A549 (cell line): ENCODE data around the gene SLC16A5. TPM values are rescaled to one million over a fixed set of nuclear protein-coding genes. Genes with fewer than 3 reads are reported as not detected.

ENCODE experiments used
- ATAC-seq, 2 experiments: fragments of 200-7000 bp in 1 of 2; fragments of >200 bp in 1 of 2; cut with Nextera tagmentation in 1 of 2; cut with Tn5 transposase in 1 of 2; 3 replicates each; pipeline versions ENCODE4 v1.8.0 to v1.9.1; 2018 to 2020; ENCODE audit warnings: mild to moderate bottlenecking in 1 of 2, moderate library complexity in 1 of 2
- CTCF ChIA-PET: fragments of 300-600 bp; sonication (Branson Sonifier 250); formaldehyde crosslinking; extraction: SDS; loops from one replicate; lab custom pipeline; 2021; ENCODE audit warnings: antibody characterized with exemption, inconsistent platforms; lab: Yijun Ruan, JAX
- POLR2A ChIA-PET: fragments of 350-600 bp; formaldehyde crosslinking; extraction: SDS; loops from one replicate; lab custom pipeline; 2021; ENCODE audit warnings: antibody characterized with exemption, inconsistent platforms; lab: Yijun Ruan, JAX
- DNase-seq, 2 experiments: peaks; one replicate each; pipeline versions ENCODE4 v3.0.0 to v3.0.0-alpha.2; 2011 to 2016; ENCODE audit warnings: low read depth in 1 of 2, low spot score in 1 of 2
- FAIRE-seq: peaks from 2 replicates; lab custom pipeline; 2011; peaks lifted over from hg19 to GRCh38; lab: Jason Lieb, UNC
- H3K27ac ChIP-seq, 2 experiments: fragments of >200 bp; sonication (Bioruptor Twin); formaldehyde crosslinking; 3 replicates each; pipeline ENCODE4 v1.5.1; 2016 to 2017
- H3K4me1 ChIP-seq: fragments of >200 bp; sonication (Bioruptor Twin); formaldehyde crosslinking; 3 replicates; pipeline ENCODE4 v1.6.1; 2016
- H3K4me2 ChIP-seq: fragments of >200 bp; sonication (Bioruptor Twin); formaldehyde crosslinking; 3 replicates; pipeline ENCODE4 v1.6.1; 2016
- H3K4me3 ChIP-seq: fragments of >200 bp; sonication (Bioruptor Twin); formaldehyde crosslinking; 3 replicates; pipeline ENCODE4 v1.5.1; 2016
- H3K9me3 ChIP-seq: fragments of >200 bp; sonication (Bioruptor Twin); formaldehyde crosslinking; 3 replicates; pipeline ENCODE4 v1.6.1; 2016
- BHLHE40 ChIP-seq: IDR thresholded peaks from 2 replicates; pipeline ENCODE4 v1.6.1; 2012; ENCODE audit warnings: low read depth, low read length, inconsistent platforms
- CEBPB ChIP-seq, 2 experiments: fragments of >200 bp in 1 of 2; sonication (Bioruptor Twin) in 1 of 2; formaldehyde crosslinking in 1 of 2; IDR thresholded peaks; 2 replicates each; pipeline ENCODE4 v1.6.1; 2012 to 2016
- CHD2 ChIP-seq: fragments of 150-350 bp; IDR thresholded peaks from 2 replicates; pipeline ENCODE4 v1.6.1; 2014; ENCODE audit warnings: low read length; ENCODE audit not compliant: partially characterized antibody
- CHD4 ChIP-seq: fragments of 200-600 bp; sonication (generic); IDR thresholded peaks from 2 replicates; pipeline ENCODE4 v1.6.1; 2016; ENCODE audit warnings: antibody characterized with exemption, mild to moderate bottlenecking, borderline replicate concordance
- EHF ChIP-seq: fragments of 250-450 bp; sonication (Bioruptor Pico); IDR thresholded peaks from 2 replicates; pipeline ENCODE4 v1.5.0; 2020; ENCODE audit warnings: mild to moderate bottlenecking
- EHMT2 ChIP-seq: fragments of 200-600 bp; sonication (generic); IDR thresholded peaks from 2 replicates; pipeline ENCODE4 v1.6.1; 2016; ENCODE audit warnings: antibody characterized with exemption, low read depth, mild to moderate bottlenecking, moderate library complexity
- ELK1 ChIP-seq: fragments of 150-350 bp; IDR thresholded peaks from 2 replicates; pipeline ENCODE4 v1.6.1; 2014; ENCODE audit warnings: low read depth, mild to moderate bottlenecking, low read length
- ESRRA ChIP-seq: fragments of 150-350 bp; IDR thresholded peaks from 2 replicates; pipeline ENCODE4 v1.6.1; 2014; ENCODE audit warnings: mild to moderate bottlenecking, low read length, borderline replicate concordance
- FOSB ChIP-seq: fragments of 250-450 bp; sonication (Bioruptor Pico); IDR thresholded peaks from 2 replicates; pipeline ENCODE4 v1.5.0; 2020; ENCODE audit warnings: mild to moderate bottlenecking, moderate library complexity
- FOSL2 ChIP-seq, 2 experiments: fragments of 450-650 bp in 1 of 2; fragments of >200 bp in 1 of 2; sonication (Bioruptor Twin) in 1 of 2; formaldehyde crosslinking; IDR thresholded peaks; 2 replicates each; pipeline versions ENCODE4 v1.5.0 to v1.6.1; 2016 to 2020; ENCODE audit warnings: mild to moderate bottlenecking in 1 of 2, moderate library complexity in 1 of 2
- FOXS1 ChIP-seq: fragments of 250-450 bp; sonication (Bioruptor Pico); IDR thresholded peaks from 2 replicates; pipeline ENCODE4 v1.5.0; 2020; ENCODE audit warnings: mild to moderate bottlenecking, moderate library complexity
- GATA3 ChIP-seq: IDR thresholded peaks from 2 replicates; pipeline ENCODE4 v1.6.1; 2012; ENCODE audit warnings: borderline replicate concordance
- HDAC2 ChIP-seq: fragments of 200-600 bp; sonication (generic); IDR thresholded peaks from 2 replicates; pipeline ENCODE4 v1.6.1; 2016
- HEYL ChIP-seq: fragments of 250-450 bp; sonication (Bioruptor Pico); IDR thresholded peaks from 2 replicates; pipeline ENCODE4 v1.8.0; 2021; ENCODE audit warnings: mild to moderate bottlenecking, moderate library complexity
- HOXB13 ChIP-seq: fragments of 250-450 bp; sonication (Bioruptor Pico); IDR thresholded peaks from 2 replicates; pipeline ENCODE4 v1.5.0; 2020; ENCODE audit warnings: low read depth, mild to moderate bottlenecking, moderate library complexity
- HOXB5 ChIP-seq: fragments of 250-450 bp; sonication (Bioruptor Pico); IDR thresholded peaks from 2 replicates; pipeline ENCODE4 v1.5.0; 2020; ENCODE audit warnings: mild to moderate bottlenecking, moderate library complexity
- JUN ChIP-seq, 2 experiments: fragments of >200 bp; sonication (Bioruptor Twin); formaldehyde crosslinking; IDR thresholded peaks; 2 replicates in 1 of 2; 3 replicates in 1 of 2; pipeline ENCODE4 v1.6.1; 2016 to 2017
- KDM1A ChIP-seq: fragments of 200-600 bp; sonication (generic); IDR thresholded peaks from 2 replicates; pipeline ENCODE4 v1.6.1; 2016; ENCODE audit warnings: low read depth, mild to moderate bottlenecking
- KDM5A ChIP-seq: fragments of 200-600 bp; sonication (generic); IDR thresholded peaks from 2 replicates; pipeline ENCODE4 v1.6.1; 2016; ENCODE audit warnings: antibody characterized with exemption, mild to moderate bottlenecking
- MAFK ChIP-seq: fragments of 450-650 bp; IDR thresholded peaks from 2 replicates; pipeline ENCODE4 v1.6.1; 2014; ENCODE audit not compliant: partially characterized antibody
- MAZ ChIP-seq: fragments of 150-350 bp; IDR thresholded peaks from 2 replicates; pipeline ENCODE4 v1.6.1; 2014; ENCODE audit warnings: antibody characterized with exemption, low read depth, low read length, borderline replicate concordance
- NFE2L2 ChIP-seq: fragments of 150-350 bp; conservative IDR thresholded peaks from 2 replicates; pipeline ENCODE4 v1.6.1; 2014; ENCODE audit warnings: low read length
- PHF8 ChIP-seq: fragments of 200-600 bp; sonication (generic); IDR thresholded peaks from 2 replicates; pipeline ENCODE4 v1.6.1; 2016; ENCODE audit warnings: low read depth, mild to moderate bottlenecking, antibody characterized with exemption, moderate library complexity, borderline replicate concordance
- RFX5 ChIP-seq: fragments of 450-650 bp; IDR thresholded peaks from 2 replicates; pipeline ENCODE4 v1.7.1; 2014; ENCODE audit warnings: antibody characterized with exemption, mild to moderate bottlenecking, moderate library complexity
- TP53 ChIP-seq: fragments of 250-450 bp; sonication (Bioruptor Pico); IDR thresholded peaks from 2 replicates; pipeline ENCODE4 v1.5.0; 2021; ENCODE audit warnings: mild to moderate bottlenecking, moderate library complexity
- WGBS: methylation state at CpG from one replicate; pipeline ENCODE4 v1.1.6; 2017; ENCODE audit errors: missing lambda C conversion rate; 5-methylcytosine and 5-hydroxymethylcytosine counted together
- polyA plus RNA-seq, 4 experiments: library from polyadenylated mRNA; depleted of rRNA in 3 of 4; stranded (reverse); fragments of >200 nt; fragmentation: RNase III in 1 of 4; extraction: RNeasy Plus Mini Kit Qiagen cat#74134 plus additional on column Dnase treatment in 1 of 4; gene quantifications; 2 replicates in 3 of 4; 3 replicates in 1 of 4; pipeline ENCODE4 v1.2.3, GENCODE V29; 2011 to 2017
- TF ChIP-seq, protein P1 (sequence below): fragments of 450-650 bp; IDR thresholded peaks from 2 replicates; pipeline ENCODE4 v1.6.1; 2014; ENCODE audit warnings: antibody characterized with exemption
- TF ChIP-seq, protein P2 (sequence below): IDR thresholded peaks from 2 replicates; pipeline ENCODE4 v1.6.1; 2012
- TF ChIP-seq, protein P3 (sequence below): IDR thresholded peaks from 2 replicates; pipeline ENCODE4 v1.6.1; 2012

Gene SLC16A5
- polyA plus RNA-seq, 2 of the 4 experiments (the other 2 are of a cell fraction) = 19.0 to 27.2 TPM

GRCh38 chr17:75084039-75084660 is 3.6 kb upstream of the SLC16A5 start:
- Histone ChIP-seq H3K4me3 (no peak overlapping the region), H3K4me2 (peak overlapping the region; percentile 53)
- FAIRE-seq = no peak
- peak in 1 of 2 experiments; percentile 78 for DNase-seq
- TF ChIP-seq RFX5 (0 out of 2 replicates have a peak, but pooled peaks have one; percentile 4), FOSL2 (IDR thresholded peaks at IDR 0.05) (no peak), FOSL2 (CRISPR knock-in tag; IDR thresholded peaks at IDR 0.05) (no peak), MAFK (peak; percentile 25), JUN (IDR thresholded peaks at IDR 0.05) (0 out of 5 replicates have a peak, but pooled peaks of 1 of the 2 experiments have one; percentile 22)
- TF ChIP-seq, protein P1, sequence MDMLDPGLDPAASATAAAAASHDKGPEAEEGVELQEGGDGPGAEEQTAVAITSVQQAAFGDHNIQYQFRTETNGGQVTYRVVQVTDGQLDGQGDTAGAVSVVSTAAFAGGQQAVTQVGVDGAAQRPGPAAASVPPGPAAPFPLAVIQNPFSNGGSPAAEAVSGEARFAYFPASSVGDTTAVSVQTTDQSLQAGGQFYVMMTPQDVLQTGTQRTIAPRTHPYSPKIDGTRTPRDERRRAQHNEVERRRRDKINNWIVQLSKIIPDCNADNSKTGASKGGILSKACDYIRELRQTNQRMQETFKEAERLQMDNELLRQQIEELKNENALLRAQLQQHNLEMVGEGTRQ = no peak
- TF ChIP-seq, all 56 proteins: peak for 3
- Histone ChIP-seq H3K4me1 (peaks cover 56% of the 10 kb centered on the region), H3K27ac (peak overlapping the region; percentile 45 to 83; a peak in 5 of 6 replicates), H3K9me3 (no peaks in the 10 kb centered on the region)
- ChIA-PET CTCF (interaction anchor here (0.8 to 81.8 kb wide), 6 partner anchors 8 to 91 kb away, joined by 3 to 3429 read pairs (median 50); partner anchors contain the start of genes ARMC7 and NT5C), POLR2A (interaction anchor here (1.1 kb wide), 1 partner anchor 11 kb away, joined by 3 read pairs; no protein-coding TSS in a partner anchor)
- ATAC-seq = no peak
- WGBS = 51% methylated on average over 14 of the region's 14 CpGs

DNA sequence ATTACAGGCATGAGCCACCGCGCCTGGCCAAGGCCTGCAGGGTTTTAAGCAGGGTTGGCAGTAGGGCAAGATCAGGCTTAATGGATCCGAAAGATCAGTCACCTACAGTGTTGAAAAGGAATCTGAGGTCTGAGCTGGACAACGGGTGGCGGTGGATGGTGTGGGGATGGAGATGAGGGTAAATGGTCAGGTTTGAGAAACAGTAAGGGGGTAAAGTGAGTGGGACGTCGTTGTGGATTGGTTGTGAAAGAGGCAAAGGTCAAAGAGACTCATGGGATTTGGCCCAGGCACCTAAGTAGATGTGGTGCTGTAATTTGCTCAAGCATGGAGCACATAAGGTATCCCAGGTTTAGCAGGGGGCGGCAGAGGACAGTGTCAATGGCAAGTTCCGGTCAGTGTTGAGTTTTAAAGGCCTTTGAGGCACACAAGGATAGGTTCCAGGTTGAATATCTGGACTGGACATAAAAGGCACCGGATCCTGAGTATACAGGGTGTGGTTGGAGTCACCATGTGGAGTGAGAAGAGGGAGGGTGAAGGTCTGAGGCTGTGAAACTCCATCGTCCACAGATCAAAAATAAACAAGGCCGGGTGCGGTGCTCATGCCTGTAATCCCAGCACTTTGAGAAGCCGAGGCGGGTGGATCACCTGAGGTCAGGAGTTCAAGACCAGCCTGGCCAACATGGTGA is 1.1 kb upstream of the SLC16A5 start:
- ATAC-seq (no peak), FAIRE-seq (no peak), DNase-seq (peak in 1 of 2 experiments; percentile 54)
- Histone ChIP-seq H3K9me3 (no peaks in the 10 kb centered on the region), H3K4me3 (peak overlapping the region; percentile 67), H3K27ac (peak overlapping the region; percentile 95 to 96), H3K4me2 (peak overlapping the region; percentile 92), H3K4me1 (peaks cover 69% of the 10 kb centered on the region)
- WGBS = 46% methylated on average over 15 of the region's 15 CpGs
- ChIA-PET CTCF (interaction anchor here (1.5 to 81.8 kb wide), 5 partner anchors 16 to 115 kb away, joined by 3 to 3429 read pairs (median 94); partner anchors contain the start of genes ARMC7, NT5C and SUMO2), POLR2A (interaction anchor here (1.4 to 2.8 kb wide), 5 partner anchors 8 to 99 kb away, joined by 3 to 35 read pairs (median 18); partner anchors contain the start of gene CDR2L)
- TF ChIP-seq JUN (IDR thresholded peaks at IDR 0.05) = no peak
- 0 out of 2 replicates have a peak, but pooled peaks have one; percentile 11 for TF ChIP-seq EHF (CRISPR knock-in tag)
- TF ChIP-seq PHF8 = no peak
- peak; percentile 12; the same call in 1 of the 2 replicates for TF ChIP-seq HOXB13 (CRISPR knock-in tag)

- ChIA-PET POLR2A (interaction anchor here (0.7 to 2.8 kb wide), 14 partner anchors 9 to 116 kb away, joined by 3 to 35 read pairs (median 9); partner anchors contain the start of genes ARMC7, CDR2L, HID1 and JPT1), CTCF (interaction anchor here (0.8 to 81.8 kb wide), 6 partner anchors 9 to 125 kb away, joined by 4 to 3429 read pairs (median 52); partner anchors contain the start of genes ARMC7 and NT5C)
- ATAC-seq (peak in 1 of 2 experiments; percentile 3; a peak in 4 of 6 replicates), FAIRE-seq (no peak), DNase-seq (no peak)
- Histone ChIP-seq H3K27ac (peak overlapping the region; percentile 95 to 96), H3K4me1 (peaks cover 75% of the 10 kb centered on the region), H3K9me3 (no peaks in the 10 kb centered on the region), H3K4me2 (peak overlapping the region; percentile 92), H3K4me3 (peak overlapping the region; percentile 67)
- WGBS = 21% methylated on average over 12 of the region's 12 CpGs
- no peak for TF ChIP-seq HEYL (CRISPR knock-in tag)
- TF ChIP-seq FOSB = 0 out of 2 replicates have a peak, but pooled peaks have one; percentile 59
- TF ChIP-seq KDM1A = 0 out of 2 replicates have a peak, but pooled peaks have one; percentile 13
- TF ChIP-seq ESRRA = no peak
- TF ChIP-seq CHD2 = no peak
- TF ChIP-seq HOXB5 (CRISPR knock-in tag) = no peak; the same call in 1 of the 2 replicates
- TF ChIP-seq CEBPB (IDR thresholded peaks at IDR 0.05) = no peak
- no peak for TF ChIP-seq MAZ
- no peak for TF ChIP-seq ELK1
- no peak for TF ChIP-seq BHLHE40
- no peak for TF ChIP-seq CHD4
- no peak for TF ChIP-seq FOXS1 (CRISPR knock-in tag)
- TF ChIP-seq GATA3 = no peak
- no peak for TF ChIP-seq NFE2L2
- no peak for TF ChIP-seq HDAC2
- TF ChIP-seq EHMT2 = no peak
- TF ChIP-seq TP53 (CRISPR knock-in tag) = no peak
- no peak for TF ChIP-seq KDM5A
- TF ChIP-seq, protein P2, sequence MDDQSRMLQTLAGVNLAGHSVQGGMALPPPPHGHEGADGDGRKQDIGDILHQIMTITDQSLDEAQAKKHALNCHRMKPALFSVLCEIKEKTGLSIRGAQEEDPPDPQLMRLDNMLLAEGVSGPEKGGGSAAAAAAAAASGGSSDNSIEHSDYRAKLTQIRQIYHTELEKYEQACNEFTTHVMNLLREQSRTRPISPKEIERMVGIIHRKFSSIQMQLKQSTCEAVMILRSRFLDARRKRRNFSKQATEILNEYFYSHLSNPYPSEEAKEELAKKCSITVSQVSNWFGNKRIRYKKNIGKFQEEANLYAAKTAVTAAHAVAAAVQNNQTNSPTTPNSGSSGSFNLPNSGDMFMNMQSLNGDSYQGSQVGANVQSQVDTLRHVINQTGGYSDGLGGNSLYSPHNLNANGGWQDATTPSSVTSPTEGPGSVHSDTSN = no peak
- TF ChIP-seq, protein P3, sequence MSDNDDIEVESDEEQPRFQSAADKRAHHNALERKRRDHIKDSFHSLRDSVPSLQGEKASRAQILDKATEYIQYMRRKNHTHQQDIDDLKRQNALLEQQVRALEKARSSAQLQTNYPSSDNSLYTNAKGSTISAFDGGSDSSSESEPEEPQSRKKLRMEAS = peak; percentile 31
Measured at GRCh38 chr17:75087182-75087557, 584 bp upstream of the SLC16A5 start.
